HL-60 (cell line): ENCODE results near the gene LDLRAD3.

Experiments used
- CTCF ChIP-seq: IDR thresholded peaks from one replicate; pipeline ENCODE4 v1.5.1; 2011; ENCODE audit warnings: low read length, control low read depth, inconsistent platforms; ENCODE audit not compliant: insufficient read depth
- GABPA ChIP-seq: IDR thresholded peaks from 2 replicates; pipeline ENCODE4 v1.6.1; 2012; ENCODE audit warnings: low read depth
- POLR2AphosphoS5 ChIP-seq: IDR thresholded peaks from 2 replicates; pipeline ENCODE4 v1.6.1; 2012; ENCODE audit warnings: low read depth

- TF ChIP-seq CTCF, result no peak
- TF ChIP-seq POLR2AphosphoS5, result no peak
- TF ChIP-seq GABPA, result no peak
Measured at GRCh38 chr11:36069576-36070212, 125.8 kb downstream of the LDLRAD3 start.
